ENCODE results near the gene ALOX15B.

Gene ALOX15B

DNA sequence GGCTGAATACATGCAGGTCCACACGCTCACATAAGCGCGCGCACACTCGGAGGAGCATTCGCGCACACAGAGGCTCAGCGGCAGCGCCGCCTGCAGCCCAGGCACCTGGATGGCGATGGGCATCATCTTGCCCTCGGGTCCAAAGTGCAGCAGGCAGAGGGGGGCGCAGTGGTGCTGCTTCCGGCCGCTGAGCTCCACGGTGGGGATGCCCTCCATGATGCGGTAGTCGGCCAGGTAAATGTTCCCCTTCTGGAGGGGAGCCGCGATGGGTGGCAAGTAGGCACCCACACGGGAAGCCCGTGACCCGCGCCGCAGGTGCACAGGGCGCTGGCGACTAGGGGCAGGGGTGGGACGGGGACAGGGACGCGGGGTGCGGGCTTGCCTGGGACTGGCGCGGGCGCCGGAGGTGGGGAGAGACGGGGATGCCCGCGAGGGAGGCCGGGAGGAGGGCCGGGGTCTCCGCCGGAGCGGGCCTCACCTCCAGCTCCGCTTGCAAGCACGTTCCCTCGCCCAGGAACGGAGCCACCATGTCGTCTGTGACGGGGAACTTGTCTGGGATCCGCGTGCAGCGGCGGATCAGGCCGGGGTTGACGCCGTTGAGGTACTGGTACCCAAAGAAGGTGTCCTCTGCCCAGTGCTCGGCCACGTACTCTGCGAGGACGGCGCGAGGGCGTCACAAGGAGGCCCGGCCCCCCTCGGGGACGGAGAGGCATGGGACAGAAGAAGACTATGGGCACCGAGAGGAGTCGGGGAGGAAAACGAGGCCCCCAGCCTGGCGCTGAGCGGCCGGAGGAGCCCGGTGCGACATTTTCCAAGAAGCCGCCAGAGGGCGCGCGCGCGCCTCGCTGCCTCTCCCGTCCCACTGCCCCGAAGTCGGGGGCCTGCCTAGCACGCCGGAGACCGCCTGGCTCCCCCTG lies 40.7 kb downstream of the ALOX15B start:
- TF ChIP-seq, protein P1, sequence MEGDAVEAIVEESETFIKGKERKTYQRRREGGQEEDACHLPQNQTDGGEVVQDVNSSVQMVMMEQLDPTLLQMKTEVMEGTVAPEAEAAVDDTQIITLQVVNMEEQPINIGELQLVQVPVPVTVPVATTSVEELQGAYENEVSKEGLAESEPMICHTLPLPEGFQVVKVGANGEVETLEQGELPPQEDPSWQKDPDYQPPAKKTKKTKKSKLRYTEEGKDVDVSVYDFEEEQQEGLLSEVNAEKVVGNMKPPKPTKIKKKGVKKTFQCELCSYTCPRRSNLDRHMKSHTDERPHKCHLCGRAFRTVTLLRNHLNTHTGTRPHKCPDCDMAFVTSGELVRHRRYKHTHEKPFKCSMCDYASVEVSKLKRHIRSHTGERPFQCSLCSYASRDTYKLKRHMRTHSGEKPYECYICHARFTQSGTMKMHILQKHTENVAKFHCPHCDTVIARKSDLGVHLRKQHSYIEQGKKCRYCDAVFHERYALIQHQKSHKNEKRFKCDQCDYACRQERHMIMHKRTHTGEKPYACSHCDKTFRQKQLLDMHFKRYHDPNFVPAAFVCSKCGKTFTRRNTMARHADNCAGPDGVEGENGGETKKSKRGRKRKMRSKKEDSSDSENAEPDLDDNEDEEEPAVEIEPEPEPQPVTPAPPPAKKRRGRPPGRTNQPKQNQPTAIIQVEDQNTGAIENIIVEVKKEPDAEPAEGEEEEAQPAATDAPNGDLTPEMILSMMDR (IDR thresholded peaks at IDR 0.05; ENCODE audit: low read depth, low read length): peak; percentile 89
- H3K4me3 ChIP-seq (ENCODE audit: low read depth, low read length): peak overlapping the region; percentile 51

DNA sequence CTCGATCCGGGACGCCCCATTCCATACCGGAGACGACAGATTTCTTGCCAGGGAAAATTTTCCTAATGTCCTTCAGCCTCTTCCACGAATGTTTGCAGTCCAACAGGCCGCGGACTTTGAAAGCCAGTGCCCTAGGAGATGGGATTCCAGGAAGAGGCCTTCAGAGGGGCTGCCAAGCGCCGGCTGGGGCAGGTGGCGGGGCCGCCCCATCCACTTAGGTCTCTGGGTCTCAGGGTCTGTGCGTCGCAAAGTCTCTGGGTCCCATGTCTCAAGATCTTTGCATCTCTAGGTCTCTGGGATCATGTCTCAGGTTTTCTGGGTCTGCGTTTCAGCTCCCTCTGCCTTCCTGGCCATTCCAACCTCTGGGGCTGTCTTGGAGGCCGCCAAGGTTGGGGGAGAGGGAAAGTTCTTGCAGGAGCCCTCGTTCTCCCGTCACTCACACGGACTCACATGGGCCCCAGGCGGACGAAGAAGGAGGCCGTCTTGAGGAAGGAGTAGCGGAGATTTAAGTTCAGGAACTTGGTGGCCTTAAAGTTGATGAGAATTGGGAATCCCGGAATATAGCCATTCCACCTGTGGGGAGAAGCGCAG lies 41.4 kb downstream of the ALOX15B start:
- peak overlapping the region; percentile 51 for H3K4me3 ChIP-seq (ENCODE audit: low read depth, low read length)

DNA sequence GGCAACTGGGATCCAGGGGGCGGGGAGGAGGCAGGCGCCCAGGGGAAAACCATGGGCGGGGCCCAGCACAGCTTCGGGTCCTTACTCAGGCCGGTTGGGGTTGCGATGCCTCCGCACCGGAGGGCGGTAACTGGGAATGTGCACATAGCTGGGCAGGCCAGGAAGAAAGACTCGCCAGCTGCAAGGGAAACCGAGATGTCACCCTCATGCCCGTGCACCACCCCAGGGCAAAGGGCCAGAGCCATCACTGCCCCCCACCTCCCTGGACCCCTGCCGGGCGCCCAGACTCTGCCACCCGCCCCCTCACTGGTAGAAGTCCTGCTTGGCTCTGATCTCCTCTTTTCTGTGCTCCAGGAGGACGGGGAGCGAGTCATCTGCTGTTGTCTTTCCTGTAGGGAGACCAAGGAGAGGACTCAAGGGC lies 42.0 kb downstream of the ALOX15B start:
- H3K4me3 ChIP-seq (ENCODE audit: low read depth, low read length): no peak overlapping the region
- TF ChIP-seq, protein P1 (IDR thresholded peaks at IDR 0.05; ENCODE audit: low read depth, low read length): no peak

More for the DNA sequence above, 41.4 kb downstream of the ALOX15B start:
- TF ChIP-seq, protein P1 (IDR thresholded peaks at IDR 0.05; ENCODE audit: low read depth, low read length): no peak

DNA sequence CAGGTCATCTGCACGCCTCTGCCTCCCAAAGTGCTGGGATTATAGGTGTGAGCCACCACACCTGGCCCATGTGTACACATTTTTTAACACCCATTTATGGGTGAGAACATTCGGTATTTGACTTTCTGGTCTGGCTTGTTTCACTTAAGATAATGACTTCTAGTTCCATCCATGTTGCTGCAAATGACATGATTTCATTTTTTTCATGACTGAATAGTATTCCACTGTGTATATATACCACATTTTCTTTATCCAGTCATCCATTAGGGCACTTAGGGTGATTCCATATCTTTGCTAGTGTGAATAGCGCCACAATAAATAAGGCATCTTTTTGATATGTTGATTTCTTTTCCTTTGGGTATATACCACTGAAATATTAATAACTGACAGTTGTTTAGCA lies 43.0 kb downstream of the ALOX15B start:
- no peak overlapping the region for H3K4me3 ChIP-seq (ENCODE audit: low read depth, low read length)
- TF ChIP-seq, protein P1 (IDR thresholded peaks at IDR 0.05; ENCODE audit: low read depth, low read length): no peak

DNA sequence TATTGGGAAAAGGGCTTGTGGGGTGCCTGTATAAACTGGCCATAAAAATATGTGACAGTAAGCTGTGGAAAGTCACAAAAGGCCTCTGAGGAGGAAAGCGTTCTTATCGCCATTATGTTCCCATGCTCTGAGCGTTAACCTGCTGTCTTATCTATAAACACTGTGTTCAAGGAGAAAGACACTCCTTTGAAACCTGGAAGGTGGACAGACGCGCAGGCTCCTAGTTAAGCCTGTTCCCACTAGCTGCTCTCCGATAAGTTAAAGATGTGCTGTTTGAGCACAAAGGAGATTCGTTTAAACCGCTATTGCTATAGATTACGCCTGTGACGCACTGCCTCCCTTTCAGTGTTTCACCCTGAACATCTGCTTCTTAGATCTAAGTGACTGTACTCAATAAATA lies 43.4 kb downstream of the ALOX15B start:
- TF ChIP-seq, protein P1 (IDR thresholded peaks at IDR 0.05; ENCODE audit: low read depth, low read length): no peak
- no peak overlapping the region for H3K4me3 ChIP-seq (ENCODE audit: low read depth, low read length)

DNA sequence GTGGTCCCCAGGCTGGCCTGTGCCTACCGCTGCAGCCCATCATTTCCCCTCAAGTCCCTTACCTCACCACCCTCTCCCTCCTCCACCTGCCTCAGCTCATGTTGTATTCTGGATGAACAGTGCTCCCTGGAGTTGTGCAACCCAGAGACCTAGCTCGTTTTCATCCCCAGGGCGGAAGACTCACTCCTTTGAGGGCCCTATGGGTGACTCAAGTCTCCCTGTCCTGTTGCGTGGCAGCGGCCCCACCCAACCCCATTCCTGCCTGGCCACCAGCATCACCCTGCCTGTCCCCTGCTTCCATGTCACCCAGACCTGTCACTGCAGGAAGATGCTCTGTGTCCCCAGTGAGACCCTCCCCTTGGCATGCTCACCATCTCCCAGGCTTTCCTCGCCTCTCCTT lies 45.4 kb downstream of the ALOX15B start:
- no peak overlapping the region for H3K4me3 ChIP-seq (ENCODE audit: low read depth, low read length)
- TF ChIP-seq, protein P1 (IDR thresholded peaks at IDR 0.05; ENCODE audit: low read depth, low read length): no peak
